Measurements from ENCODE around the gene NXPH1. TPM values are rescaled to one million over a fixed set of nuclear protein-coding genes. Genes with fewer than 3 reads are reported as not detected.

The NXPH1 gene
- total and polyA plus RNA-seq, 9 of the 15 experiments (the other 6 are each of a cell fraction or from before 2014, with no cell fraction given): 0.16 TPM; not detected in 8

DNA sequence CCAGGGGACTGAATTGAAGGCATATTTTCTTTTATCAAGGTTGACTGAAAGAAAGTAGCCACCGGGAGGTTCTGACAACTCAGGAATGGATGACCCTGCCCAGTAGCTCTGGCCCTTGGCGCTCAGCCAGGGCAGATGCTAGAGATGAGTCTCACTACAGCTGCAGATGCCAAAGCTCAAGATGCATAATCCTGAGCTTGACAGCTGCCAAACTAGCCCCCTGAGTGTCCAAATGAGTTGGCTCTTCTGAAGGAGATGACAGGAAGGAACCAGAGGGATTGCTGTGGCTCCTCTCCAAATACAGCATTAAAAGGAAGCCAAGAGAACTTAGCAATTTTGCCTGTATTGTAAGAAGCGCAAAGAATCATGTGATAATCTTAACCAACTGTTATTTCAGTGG lies 78.4 kb downstream of the NXPH1 start (continued):
- TF ChIP-seq, protein P1, sequence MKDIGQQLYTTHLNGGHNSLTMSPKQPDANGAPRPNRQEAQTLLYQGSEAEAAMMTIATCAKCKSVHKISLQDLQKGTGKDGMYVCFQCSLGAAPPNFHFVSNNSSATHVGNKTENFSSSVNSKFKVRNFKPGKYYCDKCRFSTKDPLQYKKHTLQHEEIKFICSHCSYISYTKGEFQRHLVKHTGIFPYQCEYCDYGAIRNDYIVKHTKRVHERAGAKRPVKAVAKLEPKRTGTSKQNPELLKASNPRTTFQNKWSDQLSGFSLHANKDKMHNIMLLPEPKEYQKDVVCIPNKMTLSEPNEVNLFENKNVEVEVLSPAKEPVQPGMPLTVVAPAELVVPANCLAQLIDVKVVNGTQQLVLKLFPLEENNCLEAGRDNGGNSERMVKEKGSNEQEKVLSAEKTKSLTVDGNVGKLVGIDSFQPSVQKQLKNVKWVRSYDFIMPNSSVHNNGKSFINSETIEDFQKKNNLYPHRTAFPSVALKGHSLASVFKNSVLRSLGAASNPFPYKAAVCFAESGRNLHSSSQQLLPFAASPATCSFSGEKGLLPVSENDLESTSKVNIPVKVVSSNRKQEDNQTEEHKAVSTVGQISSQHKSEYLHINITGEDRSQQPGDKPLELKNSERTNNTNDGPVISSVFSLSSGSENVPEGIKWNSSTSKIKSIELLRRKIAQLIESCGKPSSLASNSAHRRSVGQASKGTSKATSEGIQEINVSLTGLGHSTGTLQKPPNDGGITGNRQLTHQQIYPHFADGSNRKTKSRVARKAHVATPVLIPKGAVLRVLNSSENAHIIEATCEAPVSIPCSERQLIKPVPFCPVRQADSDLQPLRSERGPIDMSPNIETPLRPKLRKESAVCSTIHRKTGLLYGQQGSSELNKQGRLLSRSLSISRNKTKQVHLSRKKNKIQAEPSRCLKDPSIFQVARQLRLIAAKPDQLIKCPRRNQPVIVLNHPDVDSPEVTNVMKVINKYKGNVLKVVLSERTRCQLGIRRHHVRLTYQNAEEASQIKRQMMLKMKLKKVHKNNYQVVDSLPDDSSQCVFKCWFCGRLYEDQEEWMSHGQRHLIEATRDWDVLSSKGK (CRISPR knock-in tag; IDR thresholded peaks at IDR 0.05): no peak
- TF ChIP-seq FOXJ3 (CRISPR knock-in tag; IDR thresholded peaks at IDR 0.05) (no peak), HIVEP1 (CRISPR knock-in tag; IDR thresholded peaks at IDR 0.05) (no peak), PRPF4 (IDR thresholded peaks at IDR 0.05; ENCODE audit: insufficient read depth, low read depth, low read length, poor library complexity, severe bottlenecking) (no peak), MTF1 (CRISPR knock-in tag; IDR thresholded peaks at IDR 0.05; ENCODE audit: borderline replicate concordance) (no peak), ZNF436 (CRISPR knock-in tag; IDR thresholded peaks at IDR 0.05) (no peak), PHF20 (IDR thresholded peaks at IDR 0.05; ENCODE audit: partially characterized antibody) (no peak), BCOR (IDR thresholded peaks at IDR 0.05) (no peak)
- TF ChIP-seq, protein P2, sequence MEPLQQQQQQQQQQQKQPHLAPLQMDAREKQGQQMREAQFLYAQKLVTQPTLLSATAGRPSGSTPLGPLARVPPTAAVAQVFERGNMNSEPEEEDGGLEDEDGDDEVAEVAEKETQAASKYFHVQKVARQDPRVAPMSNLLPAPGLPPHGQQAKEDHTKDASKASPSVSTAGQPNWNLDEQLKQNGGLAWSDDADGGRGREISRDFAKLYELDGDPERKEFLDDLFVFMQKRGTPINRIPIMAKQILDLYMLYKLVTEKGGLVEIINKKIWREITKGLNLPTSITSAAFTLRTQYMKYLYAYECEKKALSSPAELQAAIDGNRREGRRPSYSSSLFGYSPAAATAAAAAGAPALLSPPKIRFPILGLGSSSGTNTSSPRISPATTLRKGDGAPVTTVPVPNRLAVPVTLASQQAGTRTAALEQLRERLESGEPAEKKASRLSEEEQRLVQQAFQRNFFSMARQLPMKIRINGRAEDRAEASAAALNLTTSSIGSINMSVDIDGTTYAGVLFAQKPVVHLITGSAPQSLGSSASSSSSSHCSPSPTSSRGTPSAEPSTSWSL (CRISPR knock-in tag; IDR thresholded peaks at IDR 0.05; ENCODE audit: borderline replicate concordance): no peak
- TF ChIP-seq, protein P3, sequence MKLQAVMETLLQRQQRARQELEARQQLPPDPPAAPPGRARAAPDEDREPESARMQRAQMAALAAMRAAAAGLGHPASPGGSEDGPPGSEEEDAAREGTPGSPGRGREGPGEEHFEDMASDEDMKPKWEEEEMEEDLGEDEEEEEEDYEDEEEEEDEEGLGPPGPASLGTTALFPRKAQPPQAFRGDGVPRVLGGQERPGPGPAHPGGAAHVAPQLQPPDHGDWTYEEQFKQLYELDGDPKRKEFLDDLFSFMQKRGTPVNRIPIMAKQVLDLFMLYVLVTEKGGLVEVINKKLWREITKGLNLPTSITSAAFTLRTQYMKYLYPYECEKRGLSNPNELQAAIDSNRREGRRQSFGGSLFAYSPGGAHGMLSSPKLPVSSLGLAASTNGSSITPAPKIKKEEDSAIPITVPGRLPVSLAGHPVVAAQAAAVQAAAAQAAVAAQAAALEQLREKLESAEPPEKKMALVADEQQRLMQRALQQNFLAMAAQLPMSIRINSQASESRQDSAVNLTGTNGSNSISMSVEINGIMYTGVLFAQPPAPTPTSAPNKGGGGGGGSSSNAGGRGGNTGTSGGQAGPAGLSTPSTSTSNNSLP (IDR thresholded peaks at IDR 0.05; ENCODE audit: borderline replicate concordance, low read depth, low read length): no peak
- TF ChIP-seq, protein P4, sequence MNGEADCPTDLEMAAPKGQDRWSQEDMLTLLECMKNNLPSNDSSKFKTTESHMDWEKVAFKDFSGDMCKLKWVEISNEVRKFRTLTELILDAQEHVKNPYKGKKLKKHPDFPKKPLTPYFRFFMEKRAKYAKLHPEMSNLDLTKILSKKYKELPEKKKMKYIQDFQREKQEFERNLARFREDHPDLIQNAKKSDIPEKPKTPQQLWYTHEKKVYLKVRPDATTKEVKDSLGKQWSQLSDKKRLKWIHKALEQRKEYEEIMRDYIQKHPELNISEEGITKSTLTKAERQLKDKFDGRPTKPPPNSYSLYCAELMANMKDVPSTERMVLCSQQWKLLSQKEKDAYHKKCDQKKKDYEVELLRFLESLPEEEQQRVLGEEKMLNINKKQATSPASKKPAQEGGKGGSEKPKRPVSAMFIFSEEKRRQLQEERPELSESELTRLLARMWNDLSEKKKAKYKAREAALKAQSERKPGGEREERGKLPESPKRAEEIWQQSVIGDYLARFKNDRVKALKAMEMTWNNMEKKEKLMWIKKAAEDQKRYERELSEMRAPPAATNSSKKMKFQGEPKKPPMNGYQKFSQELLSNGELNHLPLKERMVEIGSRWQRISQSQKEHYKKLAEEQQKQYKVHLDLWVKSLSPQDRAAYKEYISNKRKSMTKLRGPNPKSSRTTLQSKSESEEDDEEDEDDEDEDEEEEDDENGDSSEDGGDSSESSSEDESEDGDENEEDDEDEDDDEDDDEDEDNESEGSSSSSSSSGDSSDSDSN (IDR thresholded peaks at IDR 0.05; ENCODE audit: borderline replicate concordance in 1 of 2, low read depth in 2 of 2, low read length in 2 of 2): no peak
- TF ChIP-seq, protein P5, sequence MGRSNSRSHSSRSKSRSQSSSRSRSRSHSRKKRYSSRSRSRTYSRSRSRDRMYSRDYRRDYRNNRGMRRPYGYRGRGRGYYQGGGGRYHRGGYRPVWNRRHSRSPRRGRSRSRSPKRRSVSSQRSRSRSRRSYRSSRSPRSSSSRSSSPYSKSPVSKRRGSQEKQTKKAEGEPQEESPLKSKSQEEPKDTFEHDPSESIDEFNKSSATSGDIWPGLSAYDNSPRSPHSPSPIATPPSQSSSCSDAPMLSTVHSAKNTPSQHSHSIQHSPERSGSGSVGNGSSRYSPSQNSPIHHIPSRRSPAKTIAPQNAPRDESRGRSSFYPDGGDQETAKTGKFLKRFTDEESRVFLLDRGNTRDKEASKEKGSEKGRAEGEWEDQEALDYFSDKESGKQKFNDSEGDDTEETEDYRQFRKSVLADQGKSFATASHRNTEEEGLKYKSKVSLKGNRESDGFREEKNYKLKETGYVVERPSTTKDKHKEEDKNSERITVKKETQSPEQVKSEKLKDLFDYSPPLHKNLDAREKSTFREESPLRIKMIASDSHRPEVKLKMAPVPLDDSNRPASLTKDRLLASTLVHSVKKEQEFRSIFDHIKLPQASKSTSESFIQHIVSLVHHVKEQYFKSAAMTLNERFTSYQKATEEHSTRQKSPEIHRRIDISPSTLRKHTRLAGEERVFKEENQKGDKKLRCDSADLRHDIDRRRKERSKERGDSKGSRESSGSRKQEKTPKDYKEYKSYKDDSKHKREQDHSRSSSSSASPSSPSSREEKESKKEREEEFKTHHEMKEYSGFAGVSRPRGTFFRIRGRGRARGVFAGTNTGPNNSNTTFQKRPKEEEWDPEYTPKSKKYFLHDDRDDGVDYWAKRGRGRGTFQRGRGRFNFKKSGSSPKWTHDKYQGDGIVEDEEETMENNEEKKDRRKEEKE (IDR thresholded peaks at IDR 0.05; ENCODE audit: borderline replicate concordance in 1 of 2, control insufficient read depth in 1 of 2, low read depth in 2 of 2, low read length in 1 of 2): no peak
